ENCODE results near the gene MRC1. TPM values are rescaled to one million over a fixed set of nuclear protein-coding genes. Genes with fewer than 3 reads are reported as not detected.

Gene MRC1
- total and polyA plus RNA-seq, 4 donors: 4.0 to 73.9 (median 43.8) TPM

DNA sequence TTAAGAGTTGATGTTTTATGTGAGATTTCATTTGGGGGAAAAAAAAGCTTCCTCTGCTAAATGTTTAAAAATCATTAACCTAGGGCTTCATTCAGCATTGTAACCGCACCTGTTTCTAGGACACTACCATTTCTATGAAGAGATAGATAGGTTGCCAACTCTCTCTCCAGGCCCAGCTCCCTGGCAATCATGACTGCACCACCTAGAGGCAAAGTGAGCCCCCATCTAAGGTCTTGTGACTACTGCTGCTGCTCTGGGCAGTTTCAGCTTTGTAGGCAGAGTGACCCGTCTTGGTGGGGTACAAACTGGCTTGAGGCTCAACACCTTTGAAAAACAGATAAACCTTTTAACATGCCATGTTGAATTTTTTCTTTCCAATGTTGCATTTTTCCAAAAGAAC is 27.3 kb upstream of the MRC1 start:
- Histone ChIP-seq H3K27me3 (ENCODE audit: control insufficient read depth in 1 of 2, insufficient read depth in 2 of 2, low read length in 1 of 2) (no peaks in the 10 kb centered on the region), H3K9me3 (ENCODE audit: control insufficient read depth, low read length) (no peaks in the 10 kb centered on the region), H3K36me3 (ENCODE audit: control insufficient read depth in 1 of 2, insufficient read depth in 2 of 2, low read length in 1 of 2) (no peaks in the 10 kb centered on the region), H3K27ac (ENCODE audit: low read depth in 1 of 2, low read length in 2 of 2) (no peak overlapping the region), H3K4me1 (ENCODE audit: control insufficient read depth in 1 of 2, insufficient read depth in 2 of 2, low read length in 2 of 2) (no peaks in the 10 kb centered on the region), H3K4me3 (ENCODE audit: low read length in 2 of 2) (no peak overlapping the region)
- 91 to 96% methylated on average over 2 of the region's 2 CpGs for WGBS, 2 donors
- intact Hi-C loops (cut with DNase I): no loop called here
- ATAC-seq (ENCODE audit: low FRiP score): no peak
- no peak for DNase-seq

DNA sequence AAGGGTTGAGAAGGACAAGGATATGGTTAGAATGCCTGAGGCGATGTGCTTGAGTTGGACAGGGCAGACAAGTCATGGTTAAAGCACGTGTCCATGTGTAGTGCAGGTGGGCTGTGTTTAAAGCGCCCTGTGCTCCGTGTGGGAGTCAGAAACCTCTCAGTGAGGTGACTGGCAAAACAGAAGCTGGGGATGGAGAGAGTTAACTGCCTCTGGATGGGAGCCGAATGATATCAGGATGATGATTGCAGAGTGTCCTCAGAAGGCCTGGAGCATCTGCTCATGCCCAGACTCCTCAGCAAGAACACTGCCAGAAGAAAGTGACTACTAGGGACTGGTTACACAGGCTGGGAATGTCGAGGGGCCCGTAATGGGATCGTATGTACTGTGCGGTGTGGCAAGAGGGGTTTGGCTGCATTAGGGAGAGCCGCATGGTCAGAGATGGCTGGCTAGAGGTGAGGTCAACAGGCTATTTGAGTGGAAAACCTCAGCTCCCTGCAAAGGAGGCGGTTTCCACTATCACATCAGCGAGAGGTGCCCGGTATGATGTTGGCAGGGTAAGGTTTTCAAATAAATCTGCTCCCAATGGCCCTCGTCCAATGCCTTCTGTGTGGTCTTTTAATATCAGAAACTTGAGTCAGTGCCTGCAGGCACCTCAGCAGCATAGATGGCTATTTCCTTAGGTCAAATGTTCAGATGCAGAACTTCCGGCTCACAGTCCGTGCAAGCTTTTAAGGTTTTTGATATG is 26.1 kb upstream of the MRC1 start:
- Histone ChIP-seq H3K4me1 (ENCODE audit: control insufficient read depth in 1 of 2, insufficient read depth in 2 of 2, low read length in 2 of 2) (no peaks in the 10 kb centered on the region), H3K36me3 (ENCODE audit: control insufficient read depth in 1 of 2, insufficient read depth in 2 of 2, low read length in 1 of 2) (no peaks in the 10 kb centered on the region), H3K27me3 (ENCODE audit: control insufficient read depth in 1 of 2, insufficient read depth in 2 of 2, low read length in 1 of 2) (no peaks in the 10 kb centered on the region), H3K9me3 (ENCODE audit: control insufficient read depth, low read length) (no peaks in the 10 kb centered on the region), H3K4me3 (ENCODE audit: low read length in 2 of 2) (no peak overlapping the region), H3K27ac (ENCODE audit: low read depth in 1 of 2, low read length in 2 of 2) (no peak overlapping the region)
- WGBS, 2 donors: 57 to 59% methylated on average over 16 of the region's 16 CpGs
- peak; percentile 44 for ATAC-seq (ENCODE audit: low FRiP score)
- intact Hi-C loops (cut with DNase I): no loop called here
- DNase-seq: no peak

DNA sequence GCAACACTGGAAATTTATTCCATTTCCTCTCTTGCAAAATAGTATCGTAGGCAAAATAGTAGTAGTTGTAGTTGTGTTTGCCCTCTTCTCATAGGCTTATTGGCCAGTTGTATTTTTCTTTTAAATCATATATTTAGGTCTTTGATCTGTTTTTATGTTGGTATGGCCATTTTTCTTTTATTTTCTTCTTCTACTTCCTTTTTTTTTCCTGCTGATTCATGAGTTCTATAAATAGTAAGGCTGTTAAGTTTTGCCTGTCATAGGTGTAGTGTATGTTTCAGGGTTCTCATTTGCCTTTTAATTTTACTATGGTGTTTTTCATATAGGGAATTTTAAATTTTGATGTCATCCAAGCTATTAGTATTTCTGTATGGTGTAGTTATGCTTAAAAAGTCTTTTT is 25.4 kb upstream of the MRC1 start:
- intact Hi-C loops (cut with DNase I): no loop called here
- Histone ChIP-seq H3K36me3 (ENCODE audit: control insufficient read depth in 1 of 2, insufficient read depth in 2 of 2, low read length in 1 of 2) (no peaks in the 10 kb centered on the region), H3K4me1 (ENCODE audit: control insufficient read depth in 1 of 2, insufficient read depth in 2 of 2, low read length in 2 of 2) (no peaks in the 10 kb centered on the region), H3K9me3 (ENCODE audit: control insufficient read depth, low read length) (no peaks in the 10 kb centered on the region), H3K4me3 (ENCODE audit: low read length in 2 of 2) (no peak overlapping the region), H3K27me3 (ENCODE audit: control insufficient read depth in 1 of 2, insufficient read depth in 2 of 2, low read length in 1 of 2) (no peaks in the 10 kb centered on the region), H3K27ac (ENCODE audit: low read depth in 1 of 2, low read length in 2 of 2) (no peak overlapping the region)
- ATAC-seq (ENCODE audit: low FRiP score) (no peak), DNase-seq (no peak)
- WGBS, 2 donors: 55 to 66% methylated on average over 1 of the region's 1 CpG

DNA sequence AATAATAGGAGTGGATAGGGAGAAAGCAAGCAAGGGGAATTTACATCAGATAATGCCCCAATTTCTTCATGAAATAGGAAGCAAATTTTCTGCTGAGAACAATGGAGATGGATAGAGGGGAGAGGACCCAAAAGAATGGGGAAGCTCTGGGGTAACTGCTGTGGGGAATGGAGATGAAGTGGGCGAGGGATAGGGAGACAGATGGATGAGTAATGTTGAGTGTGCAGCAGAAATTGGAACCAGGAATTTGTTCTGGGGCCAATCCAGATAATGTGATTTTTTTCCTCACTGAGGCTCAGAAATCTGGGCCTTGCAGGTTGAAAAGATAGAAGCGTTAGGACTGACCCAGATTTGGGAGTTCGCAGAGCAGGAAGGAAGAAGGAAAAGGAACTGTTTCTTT is 24.5 kb upstream of the MRC1 start:
- no peak overlapping the region for H3K4me3 ChIP-seq (ENCODE audit: low read length in 2 of 2)
- H3K4me1 ChIP-seq (ENCODE audit: control insufficient read depth in 1 of 2, insufficient read depth in 2 of 2, low read length in 2 of 2): no peaks in the 10 kb centered on the region
- no peak for ATAC-seq (ENCODE audit: low FRiP score)
- 82 to 83% methylated on average over 3 of the region's 3 CpGs for WGBS, 2 donors
- no peak overlapping the region for H3K27ac ChIP-seq (ENCODE audit: low read depth in 1 of 2, low read length in 2 of 2)
- intact Hi-C loops (cut with DNase I): no loop called here
- no peaks in the 10 kb centered on the region for H3K27me3 ChIP-seq (ENCODE audit: control insufficient read depth in 1 of 2, insufficient read depth in 2 of 2, low read length in 1 of 2)
- H3K36me3 ChIP-seq (ENCODE audit: control insufficient read depth in 1 of 2, insufficient read depth in 2 of 2, low read length in 1 of 2): no peaks in the 10 kb centered on the region
- no peak for DNase-seq
- H3K9me3 ChIP-seq (ENCODE audit: control insufficient read depth, low read length): no peaks in the 10 kb centered on the region

DNA sequence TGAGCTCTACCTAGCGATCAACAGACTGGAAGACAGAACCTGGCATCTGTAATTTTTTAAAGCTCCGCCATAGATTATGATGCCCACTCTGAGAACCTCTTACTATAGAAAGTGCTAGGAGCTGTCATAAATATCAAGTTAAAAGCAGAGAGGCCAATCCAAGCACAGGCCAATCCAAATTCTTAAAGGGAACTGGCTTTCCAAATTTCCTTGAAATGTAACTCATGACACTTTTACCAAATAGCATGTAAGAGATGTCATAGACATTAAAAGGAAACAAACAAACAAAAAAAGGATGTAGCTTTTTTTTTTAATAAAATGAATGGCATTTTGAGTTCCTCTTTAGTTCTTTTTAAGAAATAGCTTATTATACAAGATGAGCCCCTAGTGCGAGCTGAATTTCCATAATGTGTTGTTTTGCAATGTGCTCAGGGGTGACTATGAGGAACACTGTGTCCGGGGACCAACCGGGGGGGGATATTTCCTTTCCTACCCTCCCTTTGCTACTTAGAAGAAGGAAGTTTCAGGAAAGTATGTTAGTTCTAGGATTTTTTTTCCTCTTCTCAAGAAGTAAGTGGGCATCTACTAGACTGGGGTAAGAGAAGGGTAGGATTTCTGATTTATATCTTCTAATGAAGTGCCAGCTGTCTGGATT is 23.7 kb upstream of the MRC1 start:
- H3K4me1 ChIP-seq (ENCODE audit: control insufficient read depth in 1 of 2, insufficient read depth in 2 of 2, low read length in 2 of 2): no peaks in the 10 kb centered on the region
- H3K36me3 ChIP-seq (ENCODE audit: control insufficient read depth in 1 of 2, insufficient read depth in 2 of 2, low read length in 1 of 2): no peaks in the 10 kb centered on the region
- 69 to 83% methylated on average over 5 of the region's 5 CpGs for WGBS, 2 donors
- intact Hi-C loops (cut with DNase I): no loop called here
- H3K27me3 ChIP-seq (ENCODE audit: control insufficient read depth in 1 of 2, insufficient read depth in 2 of 2, low read length in 1 of 2): no peaks in the 10 kb centered on the region
- H3K4me3 ChIP-seq (ENCODE audit: low read length in 2 of 2): no peak overlapping the region
- no peaks in the 10 kb centered on the region for H3K9me3 ChIP-seq (ENCODE audit: control insufficient read depth, low read length)
- ATAC-seq (ENCODE audit: low FRiP score) (no peak), DNase-seq (no peak)
- no peak overlapping the region for H3K27ac ChIP-seq (ENCODE audit: low read depth in 1 of 2, low read length in 2 of 2)

DNA sequence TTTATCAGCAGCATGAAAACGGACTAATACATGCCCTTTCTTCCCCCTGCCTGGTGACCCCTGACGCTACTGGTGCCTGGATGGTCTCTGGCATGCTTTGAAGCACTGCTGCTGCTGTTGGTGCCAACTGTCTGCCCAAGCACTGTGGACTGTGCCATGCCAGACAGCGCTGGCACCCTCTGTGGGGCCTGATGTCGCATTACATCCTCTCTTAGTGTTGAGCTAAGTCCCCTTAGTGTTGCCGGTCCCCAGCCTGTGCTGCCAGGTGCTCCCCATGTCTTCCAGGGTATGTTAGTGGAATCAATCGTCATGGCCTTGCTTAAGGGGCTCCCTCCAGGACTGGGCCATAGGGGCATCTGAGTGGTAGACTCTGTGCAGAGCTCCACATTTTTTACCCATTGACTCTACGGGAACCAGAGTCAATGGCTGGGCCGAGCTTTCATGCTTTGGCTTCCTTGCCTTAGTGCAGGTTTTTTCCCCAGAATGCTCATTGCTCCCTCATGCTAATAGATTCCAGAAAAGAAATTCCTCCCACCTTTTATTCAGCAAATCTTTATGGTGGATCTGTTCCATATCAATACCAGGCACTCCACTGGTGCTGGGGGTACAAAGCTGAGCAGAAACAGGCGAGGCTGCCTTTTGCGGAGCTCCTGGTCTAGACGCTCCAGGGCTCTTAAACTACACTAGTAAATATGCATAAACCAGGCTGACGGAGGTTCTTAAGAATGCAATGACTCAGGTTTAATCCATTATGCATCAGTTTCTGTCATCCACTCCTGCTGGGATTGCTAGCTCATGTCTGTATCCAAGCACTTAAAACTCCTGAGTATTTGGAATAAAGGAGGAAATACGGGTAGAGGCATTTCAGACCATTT is 21.8 kb upstream of the MRC1 start:
- ATAC-seq (ENCODE audit: low FRiP score): no peak
- Histone ChIP-seq H3K27me3 (ENCODE audit: control insufficient read depth in 1 of 2, insufficient read depth in 2 of 2, low read length in 1 of 2) (no peaks in the 10 kb centered on the region), H3K9me3 (ENCODE audit: control insufficient read depth, low read length) (no peaks in the 10 kb centered on the region), H3K27ac (ENCODE audit: low read depth in 1 of 2, low read length in 2 of 2) (no peak overlapping the region), H3K4me3 (ENCODE audit: low read length in 2 of 2) (no peak overlapping the region), H3K4me1 (ENCODE audit: control insufficient read depth in 1 of 2, insufficient read depth in 2 of 2, low read length in 2 of 2) (no peaks in the 10 kb centered on the region), H3K36me3 (ENCODE audit: control insufficient read depth in 1 of 2, insufficient read depth in 2 of 2, low read length in 1 of 2) (no peaks in the 10 kb centered on the region)
- no peak for DNase-seq
- 81 to 82% methylated on average over 13 of the region's 13 CpGs for WGBS, 2 donors
- intact Hi-C loops (cut with DNase I): no loop called here

DNA sequence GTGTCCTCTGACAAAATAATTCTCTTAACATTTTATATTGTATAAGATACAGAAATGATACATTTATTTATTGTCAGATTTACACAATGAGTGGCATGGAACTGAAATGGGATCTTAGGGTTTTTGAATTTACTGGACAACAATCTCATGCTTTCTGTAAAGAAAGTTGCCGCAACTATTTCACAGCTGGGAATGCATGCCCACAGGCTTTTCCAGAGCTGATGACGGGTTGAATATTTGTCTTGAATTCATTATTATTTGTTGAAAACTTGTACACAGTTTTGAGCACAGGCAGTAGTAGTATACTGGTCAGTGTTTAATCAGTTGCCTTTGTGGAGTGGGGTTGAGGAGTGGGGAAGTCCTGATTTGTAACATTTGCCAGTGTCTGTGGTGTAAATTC is 20.5 kb upstream of the MRC1 start:
- DNase-seq: no peak
- H3K27ac ChIP-seq (ENCODE audit: low read depth in 1 of 2, low read length in 2 of 2): no peak overlapping the region
- no peaks in the 10 kb centered on the region for H3K36me3 ChIP-seq (ENCODE audit: control insufficient read depth in 1 of 2, insufficient read depth in 2 of 2, low read length in 1 of 2)
- H3K27me3 ChIP-seq (ENCODE audit: control insufficient read depth in 1 of 2, insufficient read depth in 2 of 2, low read length in 1 of 2): no peaks in the 10 kb centered on the region
- no peaks in the 10 kb centered on the region for H3K9me3 ChIP-seq (ENCODE audit: control insufficient read depth, low read length)
- H3K4me3 ChIP-seq (ENCODE audit: low read length in 2 of 2): no peak overlapping the region
- ATAC-seq (ENCODE audit: low FRiP score): no peak
- intact Hi-C loops (cut with DNase I): no loop called here
- 95% methylated on average over 2 of the region's 2 CpGs for WGBS, 2 donors
- no peaks in the 10 kb centered on the region for H3K4me1 ChIP-seq (ENCODE audit: control insufficient read depth in 1 of 2, insufficient read depth in 2 of 2, low read length in 2 of 2)

DNA sequence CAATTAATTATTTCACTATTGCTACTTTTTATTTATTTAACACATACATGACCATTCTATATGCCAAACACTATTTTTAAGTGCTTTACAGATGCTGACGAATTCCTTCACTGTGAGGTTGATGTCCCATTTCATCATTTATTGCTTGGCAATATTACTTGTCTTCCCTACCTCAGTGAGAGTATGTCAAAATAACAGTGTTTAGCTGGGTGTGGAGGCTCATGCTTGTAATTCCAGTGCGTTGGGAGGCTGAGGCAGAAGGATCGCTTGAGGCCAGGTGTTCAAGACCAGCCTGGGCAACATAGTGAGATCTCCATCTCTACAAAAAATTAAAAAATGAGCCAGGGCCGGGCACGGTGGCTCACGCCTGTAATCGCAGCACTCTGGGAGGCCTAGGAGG is 19.8 kb upstream of the MRC1 start:
- ATAC-seq (ENCODE audit: low FRiP score): no peak
- no peaks in the 10 kb centered on the region for H3K4me1 ChIP-seq (ENCODE audit: control insufficient read depth in 1 of 2, insufficient read depth in 2 of 2, low read length in 2 of 2)
- no peak overlapping the region for H3K4me3 ChIP-seq (ENCODE audit: low read length in 2 of 2)
- no peaks in the 10 kb centered on the region for H3K36me3 ChIP-seq (ENCODE audit: control insufficient read depth in 1 of 2, insufficient read depth in 2 of 2, low read length in 1 of 2)
- no peaks in the 10 kb centered on the region for H3K27me3 ChIP-seq (ENCODE audit: control insufficient read depth in 1 of 2, insufficient read depth in 2 of 2, low read length in 1 of 2)
- WGBS, 2 donors: 96 to 97% methylated on average over 7 of the region's 7 CpGs
- DNase-seq: no peak
- intact Hi-C loops (cut with DNase I): no loop called here
- no peak overlapping the region for H3K27ac ChIP-seq (ENCODE audit: low read depth in 1 of 2, low read length in 2 of 2)
- no peaks in the 10 kb centered on the region for H3K9me3 ChIP-seq (ENCODE audit: control insufficient read depth, low read length)
